ENCODE results near the gene IFT88. TPM values are rescaled to one million over a fixed set of nuclear protein-coding genes. Genes with fewer than 3 reads are reported as not detected.

IFT88 gene
- total RNA-seq, 1 experiment from 2014 or later: 11.9 TPM

DNA sequence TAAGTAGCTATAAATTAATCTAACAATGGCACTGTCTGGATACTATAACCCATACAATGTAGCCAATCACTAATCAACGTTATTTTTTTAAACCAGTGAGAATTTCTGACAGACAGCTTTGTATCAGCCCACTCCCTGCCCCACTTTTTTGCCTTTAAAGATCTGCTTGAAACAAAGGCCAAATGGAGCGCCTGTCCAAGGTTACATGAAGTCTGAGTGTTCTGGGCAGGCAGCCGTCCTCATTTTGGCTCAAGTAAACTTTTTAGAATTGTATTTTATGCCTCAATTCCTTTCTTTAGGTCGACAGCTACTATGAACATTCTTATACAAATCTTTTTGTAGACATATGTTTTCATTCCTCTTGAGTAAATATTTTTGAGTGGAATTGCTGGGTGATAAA, 6.2 kb downstream of the IFT88 start:
- intact Hi-C loops (cut with micrococcal nuclease): no loop called here
- Histone ChIP-seq H2AFZ (ENCODE audit: low read length) (no peak overlapping the region), H3K9me3 (ENCODE audit: low read length) (no peaks in the 10 kb centered on the region), H3K4me3 (ENCODE audit: low read length) (no peak overlapping the region), H3K79me2 (ENCODE audit: low read length) (peaks cover 2% of the 10 kb centered on the region), H3K27ac (ENCODE audit: low read length) (no peak overlapping the region), H3K9me2 (replicated peaks; ENCODE audit: low read length) (no peaks in the 10 kb centered on the region), H3K4me2 (ENCODE audit: low read length) (no peak overlapping the region), H3K9ac (ENCODE audit: low read length) (no peak overlapping the region), H3K27me3 (ENCODE audit: low read length) (no peaks in the 10 kb centered on the region), H3F3A (ENCODE audit: low read length, unreplicated experiment) (no peaks in the 10 kb centered on the region), H4K20me1 (ENCODE audit: low read length) (no peaks in the 10 kb centered on the region), H3K36me3 (ENCODE audit: low read depth, low read length) (peaks cover 8% of the 10 kb centered on the region; the same call in 1 of the 2 replicates), H3K4me1 (ENCODE audit: insufficient read depth, low read length) (peaks cover 2% of the 10 kb centered on the region)
- no peak for TF ChIP-seq EZH2phosphoT487 (IDR thresholded peaks at IDR 0.05; ENCODE audit: borderline replicate concordance, low read length)
- no peak for TF ChIP-seq EZH2 (IDR thresholded peaks at IDR 0.05; ENCODE audit: low read length, unreplicated experiment)
- TF ChIP-seq, protein P1, sequence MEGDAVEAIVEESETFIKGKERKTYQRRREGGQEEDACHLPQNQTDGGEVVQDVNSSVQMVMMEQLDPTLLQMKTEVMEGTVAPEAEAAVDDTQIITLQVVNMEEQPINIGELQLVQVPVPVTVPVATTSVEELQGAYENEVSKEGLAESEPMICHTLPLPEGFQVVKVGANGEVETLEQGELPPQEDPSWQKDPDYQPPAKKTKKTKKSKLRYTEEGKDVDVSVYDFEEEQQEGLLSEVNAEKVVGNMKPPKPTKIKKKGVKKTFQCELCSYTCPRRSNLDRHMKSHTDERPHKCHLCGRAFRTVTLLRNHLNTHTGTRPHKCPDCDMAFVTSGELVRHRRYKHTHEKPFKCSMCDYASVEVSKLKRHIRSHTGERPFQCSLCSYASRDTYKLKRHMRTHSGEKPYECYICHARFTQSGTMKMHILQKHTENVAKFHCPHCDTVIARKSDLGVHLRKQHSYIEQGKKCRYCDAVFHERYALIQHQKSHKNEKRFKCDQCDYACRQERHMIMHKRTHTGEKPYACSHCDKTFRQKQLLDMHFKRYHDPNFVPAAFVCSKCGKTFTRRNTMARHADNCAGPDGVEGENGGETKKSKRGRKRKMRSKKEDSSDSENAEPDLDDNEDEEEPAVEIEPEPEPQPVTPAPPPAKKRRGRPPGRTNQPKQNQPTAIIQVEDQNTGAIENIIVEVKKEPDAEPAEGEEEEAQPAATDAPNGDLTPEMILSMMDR (conservative IDR thresholded peaks at IDR 0.05; ENCODE audit: low read depth, low read length): no peak
- ChIA-PET POLR2A (ENCODE audit: unreplicated experiment) (no interaction called here), CTCF (no interaction called here)
- no TSS peak for BruUV-seq (replicated peaks)
- DNase-seq: no peak
- ATAC-seq: no peak

DNA sequence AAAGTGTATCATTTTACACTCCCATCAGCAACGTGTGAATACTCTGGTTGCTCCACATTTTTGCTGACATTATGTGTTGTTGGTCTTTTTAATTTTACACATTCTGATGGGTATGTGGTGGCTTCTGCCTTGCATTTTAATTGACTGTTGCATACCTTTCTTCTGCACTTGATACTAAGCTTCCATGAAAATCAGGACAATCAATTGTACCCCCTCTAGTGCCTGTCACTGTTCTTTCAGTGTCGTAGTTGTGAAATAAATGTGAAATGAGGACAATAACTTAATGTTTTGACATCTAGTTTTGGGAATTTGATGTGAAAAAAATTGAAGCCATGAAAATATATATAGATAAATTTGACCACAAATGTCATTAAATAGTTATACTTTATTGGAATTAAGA, 6.7 kb downstream of the IFT88 start:
- peaks cover 8% of the 10 kb centered on the region; the same call in 1 of the 2 replicates for H3K36me3 ChIP-seq (ENCODE audit: low read depth, low read length)

DNA sequence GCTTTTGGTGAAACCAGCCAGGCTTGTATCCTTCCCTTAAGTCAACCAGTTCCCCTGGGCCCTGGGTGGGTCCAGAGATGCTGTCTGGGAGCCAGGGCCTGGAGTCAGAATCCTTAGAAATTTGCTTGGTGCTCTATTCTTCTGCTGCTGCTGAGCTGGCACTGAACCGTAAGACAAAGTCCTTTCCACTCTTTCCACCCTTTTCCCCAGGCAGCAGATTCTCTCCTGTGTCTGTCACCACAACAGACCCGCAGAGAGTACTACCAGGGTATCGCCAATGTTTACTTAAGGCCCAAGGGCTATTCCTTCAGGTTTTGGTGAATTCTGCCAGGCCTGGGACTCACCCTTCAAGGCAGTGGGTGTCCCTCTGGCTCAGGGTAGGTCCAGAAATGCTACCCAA, 12.2 kb downstream of the IFT88 start:
- Histone ChIP-seq H3K4me1 (ENCODE audit: insufficient read depth, low read length) (no peaks in the 10 kb centered on the region), H3K9me3 (ENCODE audit: low read length) (peaks cover 7% of the 10 kb centered on the region; the same call in 1 of the 2 replicates), H3F3A (ENCODE audit: low read length, unreplicated experiment) (no peaks in the 10 kb centered on the region), H3K4me2 (ENCODE audit: low read length) (no peak overlapping the region), H3K36me3 (ENCODE audit: low read depth, low read length) (peaks cover 26% of the 10 kb centered on the region), H3K4me3 (ENCODE audit: low read length) (no peak overlapping the region), H3K79me2 (ENCODE audit: low read length) (no peaks in the 10 kb centered on the region), H3K27ac (ENCODE audit: low read length) (no peak overlapping the region), H3K9me2 (replicated peaks; ENCODE audit: low read length) (no peaks in the 10 kb centered on the region), H4K20me1 (ENCODE audit: low read length) (no peaks in the 10 kb centered on the region), H2AFZ (ENCODE audit: low read length) (no peak overlapping the region), H3K9ac (ENCODE audit: low read length) (no peak overlapping the region), H3K27me3 (ENCODE audit: low read length) (no peaks in the 10 kb centered on the region)
- DNase-seq (no peak), ATAC-seq (no peak)
- BruUV-seq (replicated peaks): no TSS peak
- intact Hi-C loops (cut with micrococcal nuclease): no loop called here
- ChIA-PET CTCF (no interaction called here), POLR2A (ENCODE audit: unreplicated experiment) (no interaction called here)
- no peak for TF ChIP-seq EZH2 (IDR thresholded peaks at IDR 0.05; ENCODE audit: low read length, unreplicated experiment)
- TF ChIP-seq EZH2phosphoT487 (IDR thresholded peaks at IDR 0.05; ENCODE audit: borderline replicate concordance, low read length): no peak
- TF ChIP-seq, protein P1 (conservative IDR thresholded peaks at IDR 0.05; ENCODE audit: low read depth, low read length): no peak

More for the DNA sequence above, 6.7 kb downstream of the IFT88 start:
- intact Hi-C loops (cut with micrococcal nuclease): no loop called here
- Histone ChIP-seq H3K4me2 (ENCODE audit: low read length) (no peak overlapping the region), H3K9me3 (ENCODE audit: low read length) (no peaks in the 10 kb centered on the region), H3F3A (ENCODE audit: low read length, unreplicated experiment) (no peaks in the 10 kb centered on the region), H3K4me1 (ENCODE audit: insufficient read depth, low read length) (no peaks in the 10 kb centered on the region), H3K9me2 (replicated peaks; ENCODE audit: low read length) (no peaks in the 10 kb centered on the region), H2AFZ (ENCODE audit: low read length) (no peak overlapping the region), H3K9ac (ENCODE audit: low read length) (no peak overlapping the region), H3K27ac (ENCODE audit: low read length) (no peak overlapping the region), H3K4me3 (ENCODE audit: low read length) (no peak overlapping the region), H3K27me3 (ENCODE audit: low read length) (no peaks in the 10 kb centered on the region), H3K79me2 (ENCODE audit: low read length) (no peaks in the 10 kb centered on the region), H4K20me1 (ENCODE audit: low read length) (no peaks in the 10 kb centered on the region)
- CTCF ChIA-PET: no interaction called here
- POLR2A ChIA-PET (ENCODE audit: unreplicated experiment): no interaction called here
- BruUV-seq (replicated peaks): no TSS peak
- ATAC-seq: no peak
- DNase-seq: no peak
- TF ChIP-seq EZH2phosphoT487 (IDR thresholded peaks at IDR 0.05; ENCODE audit: borderline replicate concordance, low read length) (no peak), EZH2 (IDR thresholded peaks at IDR 0.05; ENCODE audit: low read length, unreplicated experiment) (no peak)
- TF ChIP-seq, protein P1 (conservative IDR thresholded peaks at IDR 0.05; ENCODE audit: low read depth, low read length): no peak
